Hepatocyte (in vitro differentiated cells): ENCODE measurements around the gene CPM. TPM values are rescaled to one million over a fixed set of nuclear protein-coding genes. Genes with fewer than 3 reads are reported as not detected.

ENCODE experiments used
- DNase-seq: peaks from one replicate; pipeline ENCODE4 v3.0.0-alpha.2; 2016; ENCODE audit warnings: low spot score
- H2AFZ ChIP-seq: fragments of 200-600 bp; sonication (generic); 2 replicates; pipeline ENCODE4 v1.6.0; 2016; ENCODE audit warnings: antibody characterized with exemption, mild to moderate bottlenecking
- H3K27ac ChIP-seq: fragments of 200-600 bp; sonication (generic); 2 replicates; pipeline ENCODE4 v1.5.1; 2016; ENCODE audit warnings: mild to moderate bottlenecking
- H3K27me3 ChIP-seq: fragments of 200-600 bp; sonication (generic); 2 replicates; pipeline ENCODE4 v1.6.1; 2016
- H3K36me3 ChIP-seq: fragments of 200-600 bp; sonication (generic); replicated peaks from 2 replicates; pipeline ENCODE4 v1.5.1; 2016; ENCODE audit warnings: low read depth; ENCODE audit not compliant: insufficient read depth
- H3K4me1 ChIP-seq: fragments of 200-600 bp; sonication (generic); 2 replicates; pipeline ENCODE4 v1.5.1; 2016; ENCODE audit warnings: mild to moderate bottlenecking, moderate library complexity; ENCODE audit not compliant: insufficient read depth
- H3K4me2 ChIP-seq: fragments of 200-600 bp; sonication (generic); 2 replicates; pipeline ENCODE4 v1.6.0; 2016
- H3K4me3 ChIP-seq: fragments of 200-600 bp; sonication (generic); 2 replicates; pipeline ENCODE4 v1.5.1; 2016; ENCODE audit warnings: mild to moderate bottlenecking
- H3K79me2 ChIP-seq: fragments of 200-600 bp; sonication (generic); 2 replicates; pipeline ENCODE4 v1.6.0; 2017; ENCODE audit warnings: mild to moderate bottlenecking
- H3K9me2 ChIP-seq: fragments of 200-600 bp; sonication (generic); replicated peaks from 2 replicates; pipeline ENCODE4 v1.6.0; 2017; ENCODE audit warnings: mild to moderate bottlenecking; ENCODE audit not compliant: insufficient read depth
- H3K9me3 ChIP-seq: fragments of 200-600 bp; sonication (generic); 2 replicates; pipeline ENCODE4 v1.5.1; 2016; ENCODE audit warnings: low read depth, mild to moderate bottlenecking
- H4K20me1 ChIP-seq: fragments of 200-600 bp; sonication (generic); 2 replicates; pipeline ENCODE4 v1.6.0; 2016; ENCODE audit warnings: mild to moderate bottlenecking; ENCODE audit not compliant: insufficient read depth, poor library complexity, severe bottlenecking
- CTCF ChIP-seq: fragments of 200-600 bp; sonication (generic); IDR thresholded peaks from 2 replicates; pipeline ENCODE4 v1.5.1; 2016; ENCODE audit warnings: antibody characterized with exemption, mild to moderate bottlenecking; ENCODE audit not compliant: poor library complexity
- EZH2 ChIP-seq: fragments of 200-600 bp; sonication (generic); IDR thresholded peaks from 2 replicates; pipeline ENCODE4 v1.6.1; 2016; ENCODE audit warnings: antibody characterized with exemption, mild to moderate bottlenecking, borderline replicate concordance
- EZH2phosphoT487 ChIP-seq: fragments of 200-600 bp; sonication (generic); IDR thresholded peaks from one replicate; pipeline ENCODE4 v1.6.1; 2018; ENCODE audit warnings: antibody characterized with exemption, mild to moderate bottlenecking, low read depth, moderate library complexity; ENCODE audit not compliant: unreplicated experiment, severe bottlenecking
- WGBS: methylation state at CpG from one replicate; pipeline ENCODE4 v1.1.6; 2016; ENCODE audit warnings: low lambda C conversion rate; ENCODE audit errors: missing lambda C conversion rate; 5-methylcytosine and 5-hydroxymethylcytosine counted together
- polyA plus RNA-seq: library from polyadenylated mRNA; unstranded; fragments of >200 nt; fragmentation: Nextera tagmentation; extraction: Ambion mirVana; gene quantifications from 2 replicates; pipeline ENCODE4 v1.2.1, GENCODE V29; 2016
- total RNA-seq: library from RNA; depleted of rRNA; stranded (reverse); fragments of >200 nt; gene quantifications from 2 replicates; pipeline ENCODE4 v1.2.3, GENCODE V29; 2014

The CPM gene
- total and polyA plus RNA-seq, 2 experiments from 2014 or later: 26.8 to 28.0 TPM

DNA sequence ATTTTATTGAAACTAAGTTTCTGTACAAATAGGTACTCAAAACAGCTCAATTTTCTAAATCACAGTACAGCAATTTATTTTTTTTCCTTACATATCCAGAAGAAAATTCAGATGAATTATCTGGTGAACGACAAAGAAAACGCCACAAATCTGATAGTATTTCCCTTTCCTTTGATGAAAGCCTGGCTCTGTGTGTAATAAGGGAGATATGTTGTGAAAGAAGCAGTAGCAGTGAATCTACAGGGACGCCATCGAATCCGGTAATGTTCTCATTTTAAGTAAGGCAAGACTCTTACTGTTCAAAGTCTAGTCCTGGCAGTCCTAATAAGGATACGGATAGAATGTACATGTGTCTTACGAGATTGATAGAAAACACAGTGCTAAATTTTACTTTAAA, 104.3 kb downstream of the CPM start:
- Histone ChIP-seq H4K20me1 (peaks cover 10% of the 10 kb centered on the region), H3K9me2 (no peaks in the 10 kb centered on the region), H3K36me3 (peaks cover 7% of the 10 kb centered on the region), H3K4me3 (no peak overlapping the region), H3K27me3 (no peaks in the 10 kb centered on the region), H3K4me2 (no peak overlapping the region), H3K9me3 (no peaks in the 10 kb centered on the region), H3K27ac (no peak overlapping the region), H2AFZ (no peak overlapping the region), H3K4me1 (no peaks in the 10 kb centered on the region), H3K79me2 (peaks cover 17% of the 10 kb centered on the region)
- WGBS: 92% methylated on average over 7 of the region's 7 CpGs
- TF ChIP-seq EZH2 (no peak), CTCF (no peak), EZH2phosphoT487 (no peak)
- no peak for DNase-seq

- Histone ChIP-seq H3K79me2 (peaks cover 13% of the 10 kb centered on the region), H3K27ac (no peak overlapping the region), H4K20me1 (peaks cover 7% of the 10 kb centered on the region), H3K4me1 (no peaks in the 10 kb centered on the region), H2AFZ (no peak overlapping the region), H3K9me2 (no peaks in the 10 kb centered on the region), H3K9me3 (no peaks in the 10 kb centered on the region), H3K27me3 (no peaks in the 10 kb centered on the region), H3K36me3 (peaks cover 7% of the 10 kb centered on the region), H3K4me2 (no peak overlapping the region), H3K4me3 (no peak overlapping the region)
- 97% methylated on average over 5 of the region's 5 CpGs for WGBS
- no peak for TF ChIP-seq EZH2
- no peak for TF ChIP-seq CTCF
- no peak for TF ChIP-seq EZH2phosphoT487
- no peak for DNase-seq
Observed at GRCh38 chr12:68827895-68828671, 104.9 kb downstream of the CPM start.

GRCh38 chr12:68825569-68826217, 107.3 kb downstream of the CPM start:
- Histone ChIP-seq H3K9me2 (no peaks in the 10 kb centered on the region), H2AFZ (no peak overlapping the region), H4K20me1 (peaks cover 10% of the 10 kb centered on the region), H3K9me3 (no peaks in the 10 kb centered on the region), H3K4me3 (no peak overlapping the region), H3K4me1 (no peaks in the 10 kb centered on the region), H3K4me2 (no peak overlapping the region), H3K27me3 (no peaks in the 10 kb centered on the region), H3K27ac (no peak overlapping the region), H3K36me3 (peaks cover 7% of the 10 kb centered on the region), H3K79me2 (peaks cover 23% of the 10 kb centered on the region)
- no peak for DNase-seq
- no peak for TF ChIP-seq EZH2
- no peak for TF ChIP-seq EZH2phosphoT487
- WGBS: 99% methylated on average over 11 of the region's 11 CpGs
